Stimulated activated naive CD8-positive, alpha-beta T cell treated with anti-CD3 and anti-CD28 coated beads, Interleukin-15, amount 100 ng/mL, for 72 hours (primary cell): Measurements from ENCODE around the gene UGT1A5.

ENCODE experiments used
- ATAC-seq: fragments of 150-1000 bp; cut with Tn5 transposase; 2 replicates; pipeline ENCODE4 v1.10.0; 2021; ENCODE audit warnings: mild to moderate bottlenecking, moderate library complexity
- DNase-seq, 2 donors: peaks; one replicate each; pipeline ENCODE4 v3.0.0; 2021 to 2022
- H3K27ac Mint-ChIP-seq, 2 donors: one replicate each; pipeline ENCODE4 v1.8.0; 2022; ENCODE audit warnings: mild to moderate bottlenecking in 2 of 2, mixed read lengths in 2 of 2, moderate library complexity in 2 of 2
- H3K27me3 Mint-ChIP-seq: one replicate; pipeline ENCODE4 v1.8.0; 2022; ENCODE audit warnings: mixed read lengths
- H3K4me1 Mint-ChIP-seq: one replicate; pipeline ENCODE4 v1.8.0; 2022; ENCODE audit warnings: mild to moderate bottlenecking, mixed read lengths
- H3K4me3 Mint-ChIP-seq, 2 donors: one replicate each; pipeline ENCODE4 v1.8.0; 2022; ENCODE audit warnings: mild to moderate bottlenecking in 2 of 2, mixed read lengths in 2 of 2, moderate library complexity in 1 of 2
- H3K9me3 Mint-ChIP-seq, 2 donors: one replicate each; pipeline ENCODE4 v1.8.0; 2022; ENCODE audit warnings: mixed read lengths in 2 of 2

UGT1A5 gene

GRCh38 chr2:233712611-233713261 lies at the start of gene UGT1A5:
Gene UGT1A5, plus strand, starts transcription at chr2:233712907. Its CDS starts 85 bp downstream, at chr2:233712992.
- no peak for DNase-seq
- Mint-ChIP-seq H3K27me3 (peaks cover 46% of the 10 kb centered on the region), H3K27ac (no peak within 1 kb of the TSS)

GRCh38 chr2:233663911-233664310 lies 48.8 kb upstream of the UGT1A5 start:
- Mint-ChIP-seq H3K4me1 (no peaks in the 10 kb centered on the region), H3K27me3 (peaks cover 10% of the 10 kb centered on the region), H3K9me3 (peaks cover 7 to 9% of the 10 kb centered on the region in 2 donors), H3K4me3 (no peak overlapping the region), H3K27ac (no peak overlapping the region)
- no peak for ATAC-seq
- no peak for DNase-seq

More at GRCh38 chr2:233712611-233713261, at the start of gene UGT1A5:
- peaks cover 24% of the 10 kb centered on the region for H3K4me1 Mint-ChIP-seq
- no peak within 1 kb of the TSS for H3K4me3 Mint-ChIP-seq
- no peak for ATAC-seq
- no peaks in the 10 kb centered on the region for H3K9me3 Mint-ChIP-seq

- no peaks in the 10 kb centered on the region for H3K4me1 Mint-ChIP-seq
Observed at GRCh38 chr2:233668605-233669260, 44.0 kb upstream of the UGT1A5 start.

DNA sequence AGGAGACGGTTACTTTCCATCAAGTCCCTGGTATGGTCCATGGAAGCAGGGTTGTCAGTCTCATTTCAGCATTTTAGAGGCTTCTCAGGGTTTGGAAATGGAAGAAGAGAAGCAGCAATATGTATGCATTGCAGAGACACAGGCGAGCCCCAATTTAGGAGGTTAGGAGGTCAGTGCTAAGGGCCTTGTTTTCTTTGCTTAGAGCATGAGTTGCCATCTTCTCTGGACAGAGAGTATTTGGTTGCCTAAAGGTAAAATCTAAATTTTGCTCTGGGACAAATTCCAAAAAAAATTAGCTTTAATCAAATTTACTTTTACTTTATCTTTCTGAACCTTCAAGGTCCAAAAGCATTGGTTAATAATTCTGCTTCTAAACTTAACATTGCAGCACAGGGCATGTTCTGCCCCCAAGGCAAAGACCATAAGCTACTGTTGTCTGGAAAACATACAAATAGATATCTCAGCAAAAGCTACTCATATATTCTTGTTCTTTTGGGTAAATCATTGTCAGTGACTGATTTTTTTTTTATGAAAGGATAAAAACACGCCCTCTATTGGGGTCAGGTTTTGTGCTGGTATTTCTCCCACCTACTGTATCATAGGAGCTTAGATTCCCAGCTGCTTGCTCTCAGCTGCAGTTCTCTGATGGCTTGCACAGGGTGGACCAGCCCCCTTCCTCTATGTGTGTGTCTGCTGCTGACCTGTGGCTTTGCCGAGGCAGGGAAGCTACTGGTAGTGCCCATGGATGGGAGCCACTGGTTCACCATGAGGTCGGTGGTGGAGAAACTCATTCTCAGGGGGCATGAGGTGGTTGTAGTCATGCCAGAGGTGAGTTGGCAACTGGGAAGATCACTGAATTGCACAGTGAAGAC lies 41.2 kb upstream of the UGT1A5 start, which contains the start of gene UGT1A9:
Gene UGT1A9, plus strand, starts transcription at position 609 of the 872 bp plus-strand sequence. Its CDS starts 37 bp downstream, at position 646.
- Mint-ChIP-seq H3K27me3 (peaks cover 36% of the 10 kb centered on the region), H3K4me1 (no peaks in the 10 kb centered on the region), H3K27ac (no peak within 1 kb of the TSS), H3K9me3 (peaks cover 0 to 9% of the 10 kb centered on the region in 2 donors), H3K4me3 (no peak within 1 kb of the TSS)
- ATAC-seq (no peak), DNase-seq (no peak)

More at GRCh38 chr2:233668605-233669260, 44.0 kb upstream of the UGT1A5 start:
- DNase-seq (no peak), ATAC-seq (no peak)
- Mint-ChIP-seq H3K4me3 (no peak overlapping the region), H3K9me3 (peaks cover 0 to 9% of the 10 kb centered on the region in 2 donors), H3K27ac (no peak overlapping the region), H3K27me3 (peaks cover 39% of the 10 kb centered on the region)

GRCh38 chr2:233672886-233673285 lies 39.8 kb upstream of the UGT1A5 start:
- Mint-ChIP-seq H3K27ac (no peak overlapping the region), H3K27me3 (peaks cover 43% of the 10 kb centered on the region), H3K4me1 (no peaks in the 10 kb centered on the region), H3K9me3 (peaks cover 0 to 9% of the 10 kb centered on the region in 2 donors), H3K4me3 (no peak overlapping the region)
- ATAC-seq = no peak
- DNase-seq = no peak

GRCh38 chr2:233673896-233674295 lies 38.8 kb upstream of the UGT1A5 start:
- H3K4me3 Mint-ChIP-seq = no peak overlapping the region
- H3K27me3 Mint-ChIP-seq = peaks cover 43% of the 10 kb centered on the region
- no peak for ATAC-seq
- H3K27ac Mint-ChIP-seq = no peak overlapping the region
- H3K9me3 Mint-ChIP-seq = peaks cover 0 to under 1% of the 10 kb centered on the region in 2 donors
- no peak for DNase-seq
- no peaks in the 10 kb centered on the region for H3K4me1 Mint-ChIP-seq

DNA sequence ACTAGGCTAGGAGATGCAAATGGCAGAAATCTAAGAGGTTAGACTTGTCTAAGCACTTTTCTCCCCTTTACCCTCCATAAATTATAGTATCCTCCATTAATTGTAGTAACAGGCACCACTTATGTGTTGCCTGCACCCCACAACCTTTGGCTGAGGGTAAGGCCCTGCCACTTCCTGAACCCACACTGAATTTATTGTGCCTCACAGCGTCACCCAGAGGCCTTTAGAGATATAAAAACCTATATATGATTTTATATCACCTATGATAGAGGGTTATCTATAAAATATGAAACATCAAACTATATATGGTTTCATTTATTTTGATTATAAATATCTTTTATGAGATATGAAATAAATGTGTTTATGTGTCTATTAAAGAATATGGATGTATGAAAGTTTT lies 38.4 kb upstream of the UGT1A5 start:
- peaks cover 43% of the 10 kb centered on the region for H3K27me3 Mint-ChIP-seq

DNA sequence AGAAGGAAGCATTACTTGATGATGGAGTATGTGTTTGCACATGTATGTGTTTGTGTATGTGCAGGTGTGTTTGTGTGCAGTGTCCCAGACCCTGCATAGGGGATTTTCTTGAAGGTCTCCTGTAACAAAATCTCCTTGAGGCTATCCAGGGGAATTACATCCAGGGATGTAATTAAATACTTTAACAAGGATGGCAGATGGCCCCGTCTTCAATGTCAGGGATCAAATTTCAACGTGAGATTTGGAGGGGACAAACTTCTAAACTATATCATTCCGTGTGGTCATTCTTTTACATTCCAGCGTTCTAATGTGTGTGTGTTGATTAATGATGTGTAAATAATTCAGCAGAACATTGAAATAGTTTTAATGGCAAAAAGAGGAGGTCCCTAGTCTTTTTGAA lies 37.7 kb upstream of the UGT1A5 start:
- no peaks in the 10 kb centered on the region for H3K4me1 Mint-ChIP-seq
- H3K9me3 Mint-ChIP-seq = no peaks in the 10 kb centered on the region
- ATAC-seq = no peak
- H3K27ac Mint-ChIP-seq = no peak overlapping the region
- peaks cover 37% of the 10 kb centered on the region for H3K27me3 Mint-ChIP-seq
- DNase-seq = no peak
- no peak overlapping the region for H3K4me3 Mint-ChIP-seq

More for the DNA sequence above, 38.4 kb upstream of the UGT1A5 start:
- Mint-ChIP-seq H3K4me1 (no peaks in the 10 kb centered on the region), H3K27ac (no peak overlapping the region), H3K4me3 (no peak overlapping the region), H3K9me3 (no peaks in the 10 kb centered on the region)
- no peak for ATAC-seq
- DNase-seq = no peak

DNA sequence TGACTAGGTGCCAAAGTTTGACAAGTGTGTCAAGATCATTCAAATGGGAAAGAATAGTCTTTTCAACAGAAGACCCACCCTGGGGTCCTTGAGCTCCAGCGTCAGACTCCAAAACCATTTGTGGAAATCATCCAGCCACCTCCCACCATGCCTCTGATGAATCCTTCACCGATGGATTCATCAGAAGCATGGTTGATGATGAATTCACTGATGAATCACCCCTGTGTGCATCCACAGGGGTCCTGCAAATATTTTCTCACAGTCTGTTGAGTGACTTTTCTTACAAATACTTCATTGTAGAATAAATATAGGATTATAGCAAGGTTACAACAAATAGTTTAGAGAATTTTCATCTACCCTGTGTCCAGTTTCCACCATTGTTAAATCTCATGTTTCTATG lies 36.7 kb upstream of the UGT1A5 start:
- H3K4me1 Mint-ChIP-seq = no peaks in the 10 kb centered on the region
- H3K9me3 Mint-ChIP-seq = no peaks in the 10 kb centered on the region
- H3K27ac Mint-ChIP-seq = no peak overlapping the region
- ATAC-seq (no peak), DNase-seq (no peak)
- H3K27me3 Mint-ChIP-seq = peaks cover 27% of the 10 kb centered on the region
- no peak overlapping the region for H3K4me3 Mint-ChIP-seq

DNA sequence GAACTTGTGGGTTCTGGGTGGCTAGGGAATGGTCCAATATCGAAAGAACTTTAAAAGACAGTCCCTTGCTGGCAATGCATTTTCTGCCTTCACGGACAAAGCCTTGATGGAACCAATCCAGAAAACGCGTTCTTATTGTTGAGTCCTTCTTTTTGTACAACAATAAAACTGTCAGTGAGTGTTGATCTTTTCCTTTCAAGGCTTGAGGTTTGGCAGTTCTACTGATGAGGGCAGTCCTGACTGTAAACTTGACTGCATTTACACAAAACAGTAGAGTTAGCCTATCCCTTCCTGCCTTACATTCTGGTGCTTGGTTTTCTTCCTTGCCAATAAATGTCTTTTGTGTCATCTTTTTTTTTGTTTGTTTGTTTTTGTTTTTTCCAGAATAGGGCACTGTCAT lies 33.5 kb upstream of the UGT1A5 start:
- no peak for ATAC-seq
- Mint-ChIP-seq H3K27me3 (peaks cover 14% of the 10 kb centered on the region), H3K27ac (no peak overlapping the region), H3K4me1 (no peaks in the 10 kb centered on the region), H3K4me3 (no peak overlapping the region), H3K9me3 (no peaks in the 10 kb centered on the region)
- no peak for DNase-seq

DNA sequence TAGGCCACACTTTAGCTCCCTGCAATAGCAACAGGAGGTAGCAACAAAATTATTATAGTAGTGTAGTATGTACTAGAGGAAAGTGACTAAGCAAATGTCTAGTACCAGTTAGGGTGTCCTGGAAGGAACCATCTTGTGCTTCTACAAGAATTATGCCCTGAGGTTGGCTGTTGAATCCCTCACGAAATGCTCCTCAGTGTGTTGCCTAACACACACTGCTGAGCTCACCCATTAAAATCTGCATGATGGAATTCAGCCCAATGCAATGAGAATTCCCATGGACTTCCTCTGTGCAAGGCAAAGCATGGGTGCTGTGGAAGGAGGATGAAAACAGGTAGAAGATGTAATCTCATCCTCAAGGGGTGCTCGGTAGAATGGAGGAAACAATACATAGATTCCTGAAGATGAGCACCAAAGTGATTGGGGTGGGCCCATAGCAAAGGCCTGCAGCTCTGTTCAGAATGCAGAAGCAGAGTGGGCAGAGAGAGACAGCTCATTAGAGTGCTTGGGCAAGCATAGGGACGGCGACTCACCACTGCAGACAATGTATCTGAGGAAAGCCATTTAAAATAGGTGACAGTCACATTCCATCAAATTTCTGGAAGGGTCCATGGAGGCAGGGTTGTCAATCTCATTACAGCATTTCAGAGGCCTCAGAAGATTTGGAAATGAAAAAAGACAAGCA lies 32.2 kb upstream of the UGT1A5 start:
- ATAC-seq (no peak), DNase-seq (no peak)
- H3K9me3 Mint-ChIP-seq = no peaks in the 10 kb centered on the region
- H3K27ac Mint-ChIP-seq = no peak overlapping the region
- H3K4me3 Mint-ChIP-seq = no peak overlapping the region
- H3K27me3 Mint-ChIP-seq = peaks cover 14% of the 10 kb centered on the region
- no peaks in the 10 kb centered on the region for H3K4me1 Mint-ChIP-seq

- DNase-seq = no peak
- Mint-ChIP-seq H3K9me3 (no peaks in the 10 kb centered on the region), H3K4me3 (no peak within 1 kb of the TSS), H3K27me3 (peaks cover 6% of the 10 kb centered on the region), H3K4me1 (no peaks in the 10 kb centered on the region), H3K27ac (no peak within 1 kb of the TSS)
- no peak for ATAC-seq
Observed at GRCh38 chr2:233681521-233682099, 31.1 kb upstream of the UGT1A5 start, which contains the start of gene UGT1A7. Gene UGT1A7, plus strand, starts transcription at chr2:233681901. Its CDS starts 37 bp downstream, at chr2:233681938.

- no peaks in the 10 kb centered on the region for H3K9me3 Mint-ChIP-seq
Observed at GRCh38 chr2:233684640-233685039, 28.1 kb upstream of the UGT1A5 start.

GRCh38 chr2:233686928-233687327 lies 25.8 kb upstream of the UGT1A5 start:
- no peak overlapping the region for H3K27ac Mint-ChIP-seq
- H3K4me3 Mint-ChIP-seq = no peak overlapping the region
- H3K9me3 Mint-ChIP-seq = no peaks in the 10 kb centered on the region

More at GRCh38 chr2:233684640-233685039, 28.1 kb upstream of the UGT1A5 start:
- Mint-ChIP-seq H3K4me3 (no peak overlapping the region), H3K27me3 (no peaks in the 10 kb centered on the region), H3K4me1 (no peaks in the 10 kb centered on the region), H3K27ac (no peak overlapping the region)
- ATAC-seq (no peak), DNase-seq (no peak)

DNA sequence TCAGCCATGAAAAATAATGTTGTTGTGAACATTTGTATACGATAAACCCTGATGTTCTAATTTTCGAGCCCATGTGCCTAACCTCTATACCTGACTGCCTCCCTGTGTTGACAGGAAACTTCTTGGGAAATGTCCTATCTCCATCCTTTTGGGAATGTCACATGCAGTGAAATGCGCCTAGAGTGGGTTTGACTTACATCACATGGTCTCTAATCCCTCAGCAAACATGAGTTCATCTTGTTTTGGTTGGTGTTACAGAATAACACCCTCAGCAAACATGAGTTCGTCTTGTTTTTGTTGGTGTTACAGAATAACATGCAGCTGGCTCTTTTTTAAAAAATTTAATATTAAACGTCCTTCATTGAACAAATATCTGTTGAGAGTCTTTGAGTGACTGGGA lies 24.4 kb upstream of the UGT1A5 start:
- DNase-seq = no peak
- ATAC-seq = no peak
- no peak overlapping the region for H3K4me3 Mint-ChIP-seq
- H3K4me1 Mint-ChIP-seq = no peaks in the 10 kb centered on the region
- H3K9me3 Mint-ChIP-seq = no peaks in the 10 kb centered on the region
- no peaks in the 10 kb centered on the region for H3K27me3 Mint-ChIP-seq
- H3K27ac Mint-ChIP-seq = no peak overlapping the region

More at GRCh38 chr2:233686928-233687327, 25.8 kb upstream of the UGT1A5 start:
- no peaks in the 10 kb centered on the region for H3K4me1 Mint-ChIP-seq
- no peak for DNase-seq
- ATAC-seq = no peak
- H3K27me3 Mint-ChIP-seq = no peaks in the 10 kb centered on the region
